Choroid plexus epithelial cell (primary cell): ENCODE results near the gene ABCA13.
A peak's percentile ranks its signal among the peaks of the same experiment; 100 is the strongest.

Source experiments
- DNase-seq: peaks from one replicate; pipeline ENCODE4 v3.0.0-alpha.2; 2010; ENCODE audit warnings: low read depth
- H3K4me3 ChIP-seq: 2 replicates; pipeline ENCODE4 v1.5.1; 2011; ENCODE audit warnings: low read depth, mild to moderate bottlenecking, control low read depth, low read length, moderate library complexity
- CTCF ChIP-seq: conservative IDR thresholded peaks from 2 replicates; pipeline ENCODE4 v1.5.1; 2011; ENCODE audit warnings: low read depth, mild to moderate bottlenecking, control low read depth, inconsistent platforms, low read length, moderate library complexity

Gene ABCA13

GRCh38 chr7:48242846-48243245 is 71.6 kb downstream of the ABCA13 start:
- no peak for DNase-seq
- TF ChIP-seq CTCF: no peak
- no peak overlapping the region for H3K4me3 ChIP-seq

GRCh38 chr7:48244864-48245271 is 73.6 kb downstream of the ABCA13 start:
- peak; percentile 27 for TF ChIP-seq CTCF
- peak; percentile 84 for DNase-seq
- no peak overlapping the region for H3K4me3 ChIP-seq

- H3K4me3 ChIP-seq: no peak overlapping the region
- DNase-seq: peak; percentile 38
- TF ChIP-seq CTCF: no peak
Measured at GRCh38 chr7:48245751-48246472, 74.7 kb downstream of the ABCA13 start.

- TF ChIP-seq CTCF: no peak
- no peak overlapping the region for H3K4me3 ChIP-seq
- DNase-seq: no peak
Measured at GRCh38 chr7:48249166-48249565, 77.9 kb downstream of the ABCA13 start.

GRCh38 chr7:48250441-48250951 is 79.2 kb downstream of the ABCA13 start:
- DNase-seq: peak; percentile 77
- no peak overlapping the region for H3K4me3 ChIP-seq
- TF ChIP-seq CTCF: no peak

GRCh38 chr7:48251766-48252165 is 80.5 kb downstream of the ABCA13 start:
- H3K4me3 ChIP-seq: no peak overlapping the region
- no peak for DNase-seq
- TF ChIP-seq CTCF: no peak

- no peak overlapping the region for H3K4me3 ChIP-seq
- TF ChIP-seq CTCF: peak; percentile 14
- DNase-seq: no peak
Measured at GRCh38 chr7:48252995-48253394, 81.7 kb downstream of the ABCA13 start.
